Measurements from ENCODE around the gene NUCKS1.

The NUCKS1 gene

DNA sequence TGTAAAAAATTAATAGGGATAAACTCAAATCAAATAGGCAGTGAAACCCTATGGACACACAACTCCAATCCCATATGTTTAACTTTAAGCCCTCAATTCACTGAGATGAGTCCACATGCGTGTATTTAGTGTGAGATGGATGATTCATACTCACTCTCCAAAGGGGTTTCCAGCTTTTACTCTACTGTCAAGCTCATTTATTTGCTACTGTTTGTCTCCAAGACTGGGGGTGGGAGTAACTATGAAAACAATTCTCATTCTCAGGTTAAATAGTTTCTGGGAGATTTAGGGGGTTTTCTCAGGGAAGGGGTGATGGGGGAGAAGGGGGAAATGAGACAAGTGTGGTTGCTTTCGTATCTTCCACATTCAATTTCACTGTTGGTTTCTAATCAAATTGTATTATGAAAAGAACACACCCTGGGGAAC lies 22.6 kb upstream of the NUCKS1 start:
- no peak for FAIRE-seq
- no peak for DNase-seq (ENCODE audit: low spot score)

GRCh38 chr1:205770618-205771017 lies 20.6 kb upstream of the NUCKS1 start:
- DNase-seq (ENCODE audit: low spot score): no peak
- FAIRE-seq: no peak

GRCh38 chr1:205769641-205770365 lies 19.8 kb upstream of the NUCKS1 start:
- no peak for FAIRE-seq
- DNase-seq (ENCODE audit: low spot score): no peak

GRCh38 chr1:205767248-205767647 lies 17.3 kb upstream of the NUCKS1 start:
- FAIRE-seq: no peak
- no peak for DNase-seq (ENCODE audit: low spot score)

- FAIRE-seq (no peak), DNase-seq (ENCODE audit: low spot score) (no peak)
Observed at GRCh38 chr1:205766570-205766969, 16.6 kb upstream of the NUCKS1 start.

- no peak for FAIRE-seq
- DNase-seq (ENCODE audit: low spot score): peak; percentile 31
Observed at GRCh38 chr1:205766038-205766437, 16.1 kb upstream of the NUCKS1 start.

DNA sequence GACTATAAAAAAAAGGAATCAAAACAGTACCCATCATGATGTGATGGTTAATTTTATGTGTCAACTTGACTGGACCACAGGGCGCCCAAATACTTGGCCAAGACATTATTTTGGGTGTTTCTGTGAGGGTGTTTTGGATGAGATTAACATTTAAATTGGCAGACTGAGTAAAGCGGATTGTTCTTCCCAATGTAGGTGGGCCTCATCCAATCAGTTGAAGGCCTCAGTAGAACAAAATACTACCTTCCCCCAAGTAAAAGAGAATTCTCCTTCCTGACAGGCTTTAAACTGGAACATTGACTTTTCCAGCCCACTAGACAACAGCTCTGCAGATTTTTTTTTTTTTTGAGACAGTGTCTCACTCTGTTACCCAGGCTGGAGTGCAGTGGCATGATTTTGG lies 14.6 kb upstream of the NUCKS1 start:
- FAIRE-seq (no peak), DNase-seq (ENCODE audit: low spot score) (no peak)

DNA sequence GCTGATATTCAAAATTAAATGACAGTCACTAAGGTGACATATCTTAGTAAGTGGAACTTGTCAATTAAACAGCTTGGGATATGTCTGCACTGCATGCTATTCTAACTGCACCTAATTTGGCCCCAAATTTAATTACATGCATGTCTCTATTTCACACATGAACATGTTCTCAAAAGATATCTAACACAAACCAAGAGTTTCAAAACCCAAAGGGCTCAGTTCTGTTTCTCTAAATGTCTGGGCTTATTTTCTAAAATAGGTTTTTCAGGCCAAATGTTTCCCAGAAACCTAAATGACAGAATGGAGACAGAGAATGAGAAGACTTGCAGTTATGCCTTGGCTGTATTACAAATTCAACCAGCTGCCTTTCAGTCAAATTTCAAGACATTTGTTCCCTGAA lies 14.0 kb upstream of the NUCKS1 start:
- DNase-seq (ENCODE audit: low spot score): no peak

GRCh38 chr1:205760606-205761005 lies 10.6 kb upstream of the NUCKS1 start:
- no peak for FAIRE-seq
- no peak for DNase-seq (ENCODE audit: low spot score)

More for the DNA sequence above, 14.0 kb upstream of the NUCKS1 start:
- no peak for FAIRE-seq

GRCh38 chr1:205756552-205756951 lies 6.6 kb upstream of the NUCKS1 start:
- DNase-seq (ENCODE audit: low spot score) (no peak), FAIRE-seq (no peak)

DNA sequence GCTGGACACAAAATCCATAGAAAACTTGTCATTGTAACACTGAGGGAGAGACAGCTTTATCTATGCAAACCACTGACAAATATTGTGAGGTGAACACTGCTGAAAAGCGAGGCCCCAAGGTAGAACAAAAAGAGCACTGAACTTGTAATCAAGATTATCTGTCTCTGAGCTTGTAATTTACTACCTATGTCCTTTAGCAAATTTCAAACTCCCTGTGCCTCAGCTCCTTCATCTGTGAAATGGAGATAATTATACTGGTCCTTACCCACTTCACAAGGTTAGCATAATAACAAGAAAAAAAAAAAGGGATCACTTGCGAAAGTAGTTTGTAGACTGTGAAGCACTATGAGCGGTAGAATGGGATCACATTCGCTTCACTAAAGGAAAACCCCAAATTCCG lies 4.9 kb upstream of the NUCKS1 start:
- FAIRE-seq (no peak), DNase-seq (ENCODE audit: low spot score) (no peak)

- FAIRE-seq (no peak), DNase-seq (ENCODE audit: low spot score) (no peak)
Observed at GRCh38 chr1:205751036-205751651, 1.2 kb upstream of the NUCKS1 start.

DNA sequence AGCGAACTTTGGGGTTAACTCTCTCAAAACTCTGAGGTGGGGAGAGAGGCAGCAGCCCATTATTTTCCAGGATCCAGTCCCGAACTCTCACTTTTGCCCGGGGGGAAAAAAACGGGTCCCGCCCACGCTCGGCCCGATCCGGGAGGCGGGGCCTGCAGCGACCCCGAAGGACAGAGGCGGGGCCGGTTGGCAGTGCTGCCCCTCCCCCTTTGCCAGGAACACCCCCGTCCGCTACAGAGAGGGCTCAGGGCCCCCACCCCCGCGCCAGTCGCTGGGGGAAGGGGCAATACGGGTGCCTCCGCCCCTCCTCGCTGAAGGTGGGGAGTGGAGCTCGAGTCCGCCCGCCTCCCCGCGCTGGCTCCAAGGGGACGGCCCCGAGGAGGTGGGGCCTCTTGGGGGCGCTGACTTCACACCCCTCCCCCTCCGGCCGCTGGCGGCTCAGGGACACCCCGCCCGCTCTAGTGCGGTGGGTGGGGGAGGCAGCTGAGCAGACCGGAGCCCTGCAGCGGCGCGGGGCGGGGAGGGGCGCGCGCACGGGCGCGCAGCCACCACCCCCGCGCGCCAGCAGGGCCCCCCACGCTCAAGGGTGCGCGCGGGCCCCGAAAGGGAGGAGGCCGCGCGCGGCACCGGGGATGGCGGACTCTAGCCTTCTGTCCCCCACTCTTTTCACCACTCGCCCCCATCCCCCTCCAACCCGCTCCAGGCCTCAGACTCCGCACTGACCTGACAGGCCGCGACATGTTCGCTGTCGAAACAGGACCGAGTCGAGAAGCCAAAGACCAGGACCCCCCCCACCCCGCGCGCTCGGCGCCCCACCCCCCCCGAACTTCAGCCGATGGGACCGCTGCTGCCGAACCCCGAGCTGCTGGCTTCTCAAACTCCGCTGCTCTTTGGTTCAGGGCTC lies 496 bp downstream of the NUCKS1 start:
- peak; percentile 96 for DNase-seq (ENCODE audit: low spot score)
- no peak for FAIRE-seq

GRCh38 chr1:205748403-205749233 lies 1.4 kb downstream of the NUCKS1 start:
- no peak for FAIRE-seq
- DNase-seq (ENCODE audit: low spot score): peak; percentile 10

DNA sequence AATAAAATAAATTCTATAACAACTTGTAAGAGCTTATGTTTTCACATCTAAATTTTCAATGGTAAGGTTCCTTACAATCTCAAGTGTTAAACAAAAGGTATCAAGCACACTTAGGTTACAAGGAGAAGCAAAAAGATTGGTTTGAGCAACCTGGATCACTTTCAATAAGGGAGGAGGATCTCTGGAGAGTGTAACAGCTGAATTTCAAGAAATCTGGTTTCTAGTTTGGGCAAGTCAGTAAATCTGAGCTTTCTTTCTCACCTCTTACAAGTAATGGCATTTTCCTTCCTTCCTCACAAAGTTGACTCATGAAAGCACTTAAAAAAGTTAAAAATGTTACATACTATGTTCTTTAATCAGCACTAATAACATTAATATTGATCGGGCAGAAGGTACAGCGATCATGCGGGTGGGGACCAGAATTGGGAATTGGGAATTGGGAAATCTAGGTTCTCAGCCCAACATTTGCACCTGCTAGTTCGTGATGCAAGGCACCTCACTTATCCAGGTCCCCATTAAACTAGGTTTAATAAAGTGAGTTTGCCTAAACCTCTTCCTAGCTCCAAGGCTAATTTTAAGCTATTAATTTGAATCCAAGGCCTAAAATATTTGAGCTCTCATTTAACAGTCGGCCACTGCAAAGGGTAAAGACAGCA lies 3.1 kb downstream of the NUCKS1 start:
- FAIRE-seq (no peak), DNase-seq (ENCODE audit: low spot score) (no peak)

DNA sequence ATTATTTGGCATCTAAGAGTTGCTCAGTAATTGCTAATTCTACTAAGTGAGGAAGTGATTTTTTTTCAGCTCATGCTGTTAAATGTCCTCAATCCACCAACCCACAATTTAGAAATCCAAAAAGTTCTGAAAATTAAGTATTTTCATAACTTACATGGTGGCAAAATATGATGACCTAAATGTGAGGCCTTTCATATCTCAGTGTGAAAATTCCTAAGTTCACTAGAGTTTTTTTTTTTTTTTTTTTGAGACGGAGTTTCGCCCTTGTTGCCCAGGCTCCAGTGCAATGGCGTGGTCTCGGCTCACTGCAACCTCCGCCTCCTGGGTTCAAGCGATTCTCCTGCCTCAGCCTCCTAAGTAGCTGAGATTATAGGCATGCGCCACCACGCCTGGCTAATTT lies 5.6 kb downstream of the NUCKS1 start:
- FAIRE-seq: no peak
- no peak for DNase-seq (ENCODE audit: low spot score)

DNA sequence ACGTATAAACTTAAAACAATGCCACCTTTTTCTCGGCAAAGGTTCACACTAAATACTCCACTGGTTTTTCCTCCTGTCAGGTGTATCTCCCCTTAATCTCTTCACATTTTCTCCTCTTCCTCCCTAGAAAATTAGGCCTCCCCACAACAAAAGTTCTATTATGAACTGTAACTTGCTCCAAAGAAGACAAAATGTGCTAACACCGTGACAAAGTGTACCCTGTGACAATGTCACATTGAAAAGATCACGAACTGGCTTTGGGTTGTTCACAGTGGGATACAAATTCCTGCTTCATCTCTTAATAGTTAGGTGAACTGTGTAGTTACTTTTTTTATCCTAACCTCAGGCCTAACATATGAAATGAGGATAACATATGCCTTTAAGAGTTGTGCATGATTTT lies 6.0 kb downstream of the NUCKS1 start:
- FAIRE-seq: no peak
- no peak for DNase-seq (ENCODE audit: low spot score)

- no peak for FAIRE-seq
Observed at GRCh38 chr1:205741681-205742080, 8.3 kb downstream of the NUCKS1 start.

DNA sequence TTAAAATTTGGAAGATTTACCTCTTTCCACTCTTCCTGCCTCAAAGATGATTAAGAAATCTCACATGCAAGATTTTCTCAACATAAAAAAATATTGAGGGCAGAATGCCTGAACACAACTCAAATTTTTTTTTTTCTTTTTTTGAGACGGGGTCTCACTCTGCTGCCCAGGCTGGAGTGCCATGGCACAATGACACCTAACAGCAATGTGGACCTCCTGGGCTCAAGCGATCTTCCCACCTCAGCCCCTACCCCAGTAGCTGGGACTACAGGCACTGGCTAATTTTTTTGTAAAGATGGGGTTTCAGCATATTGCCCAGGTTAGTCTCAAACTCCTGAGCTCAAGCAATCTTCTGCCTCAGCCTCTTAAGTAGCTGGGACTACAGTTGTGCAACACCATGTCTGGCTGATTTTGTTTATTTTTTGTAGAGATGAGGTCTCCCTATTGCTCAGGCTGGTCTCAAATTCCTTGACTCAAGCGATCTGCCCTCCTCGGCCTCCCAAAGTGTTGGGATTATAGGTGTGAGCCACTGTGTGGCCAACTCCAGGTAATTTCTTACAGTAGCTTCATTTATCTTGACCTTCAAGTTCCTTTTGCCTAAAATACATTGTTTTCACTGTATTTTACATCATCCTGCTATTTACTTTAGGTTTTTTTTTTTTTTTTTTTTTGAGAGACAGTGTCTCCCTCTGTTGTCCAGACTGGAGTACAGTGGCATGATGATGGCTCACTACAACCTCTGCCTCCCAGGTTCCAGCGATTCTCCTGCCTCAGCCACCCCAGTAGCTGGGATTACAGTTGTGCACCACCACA lies 10.4 kb downstream of the NUCKS1 start:
- FAIRE-seq (no peak), DNase-seq (ENCODE audit: low spot score) (no peak)

More at GRCh38 chr1:205741681-205742080, 8.3 kb downstream of the NUCKS1 start:
- no peak for DNase-seq (ENCODE audit: low spot score)

GRCh38 chr1:205735218-205735617 lies 14.8 kb downstream of the NUCKS1 start:
- FAIRE-seq (no peak), DNase-seq (ENCODE audit: low spot score) (no peak)
